ENCODE data around the gene BEND7.
A peak's percentile ranks its signal among the peaks of the same experiment; 100 is the strongest.
"Not testable (repeated sequence)": the region's sequence is repeated elsewhere in the genome, so short reads cannot be mapped to it uniquely, and the experiment has no call there.

BEND7 gene

GRCh38 chr10:13473986-13474385 is 54.8 kb downstream of the BEND7 start:
- no peak for DNase-seq

GRCh38 chr10:13472359-13472758 is 56.5 kb downstream of the BEND7 start:
- DNase-seq = no peak

- DNase-seq = no peak
These were observed 58.5 kb downstream of the BEND7 start for GRCh38 chr10:13470270-13470669.

- no peak for DNase-seq
These were observed 66.3 kb downstream of the BEND7 start for GRCh38 chr10:13462551-13462950.

- DNase-seq = no peak
These were observed 70.2 kb downstream of the BEND7 start for GRCh38 chr10:13458687-13459012.

- DNase-seq = no peak
These were observed 70.7 kb downstream of the BEND7 start for GRCh38 chr10:13457958-13458686.

- no peak for DNase-seq
These were observed 74.9 kb downstream of the BEND7 start for GRCh38 chr10:13453896-13454295.

GRCh38 chr10:13450069-13450468 is 78.7 kb downstream of the BEND7 start:
- no peak for DNase-seq

GRCh38 chr10:13449296-13449695 is 79.5 kb downstream of the BEND7 start:
- DNase-seq = no peak

- DNase-seq = no peak
These were observed 80.6 kb downstream of the BEND7 start for GRCh38 chr10:13448216-13448615.

- DNase-seq = no peak
These were observed 83.0 kb downstream of the BEND7 start for GRCh38 chr10:13445656-13446400.

- DNase-seq = no peak
These were observed 87.3 kb downstream of the BEND7 start for GRCh38 chr10:13441476-13441875.

- peak in 1 of 2 experiments; percentile 50 for DNase-seq
These were observed 88.4 kb downstream of the BEND7 start for GRCh38 chr10:13440185-13441061.

- DNase-seq = no peak
These were observed 89.3 kb downstream of the BEND7 start for GRCh38 chr10:13439313-13440184.

GRCh38 chr10:13437026-13437555 is 91.7 kb downstream of the BEND7 start:
- no peak for DNase-seq

GRCh38 chr10:13427943-13428342 is 100.9 kb downstream of the BEND7 start:
- DNase-seq = not testable (repeated sequence)

GRCh38 chr10:13425397-13425796 is 103.4 kb downstream of the BEND7 start:
- no peak for DNase-seq

- no peak for DNase-seq
These were observed 106.0 kb downstream of the BEND7 start for GRCh38 chr10:13422800-13423199.

GRCh38 chr10:13421382-13421917 is 107.4 kb downstream of the BEND7 start:
- no peak for DNase-seq

- DNase-seq = no peak
These were observed 108.1 kb downstream of the BEND7 start for GRCh38 chr10:13420532-13421307.

- DNase-seq = no peak
These were observed 111.2 kb downstream of the BEND7 start for GRCh38 chr10:13417459-13418126.
